ENCODE results near the gene RBM4.

DNA sequence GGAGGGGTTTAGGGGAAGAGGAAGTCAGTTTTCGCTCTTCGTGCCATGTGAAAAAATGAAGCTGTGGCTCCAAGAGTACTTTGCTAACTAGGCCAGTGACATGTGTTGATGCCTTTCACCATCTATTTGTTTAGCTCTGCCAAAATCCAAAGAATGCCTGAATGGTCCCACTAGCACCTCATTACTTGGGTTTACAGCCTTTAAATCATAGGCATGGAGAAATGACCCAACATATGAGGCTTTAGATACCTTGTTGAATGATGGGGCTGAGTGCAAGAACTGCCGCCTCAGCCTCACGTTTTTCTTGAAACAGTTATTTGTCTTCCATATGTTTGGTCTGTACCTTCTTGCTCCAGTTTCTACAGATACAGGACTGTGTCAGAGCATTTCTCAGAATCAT is 8.3 kb downstream of the RBM4 start:
- TF ChIP-seq POLR2A (IDR thresholded peaks at IDR 0.05) (no peak), CTCF (IDR thresholded peaks at IDR 0.05) (no peak)
